ENCODE data around the gene ZNFX1.

Gene ZNFX1

DNA sequence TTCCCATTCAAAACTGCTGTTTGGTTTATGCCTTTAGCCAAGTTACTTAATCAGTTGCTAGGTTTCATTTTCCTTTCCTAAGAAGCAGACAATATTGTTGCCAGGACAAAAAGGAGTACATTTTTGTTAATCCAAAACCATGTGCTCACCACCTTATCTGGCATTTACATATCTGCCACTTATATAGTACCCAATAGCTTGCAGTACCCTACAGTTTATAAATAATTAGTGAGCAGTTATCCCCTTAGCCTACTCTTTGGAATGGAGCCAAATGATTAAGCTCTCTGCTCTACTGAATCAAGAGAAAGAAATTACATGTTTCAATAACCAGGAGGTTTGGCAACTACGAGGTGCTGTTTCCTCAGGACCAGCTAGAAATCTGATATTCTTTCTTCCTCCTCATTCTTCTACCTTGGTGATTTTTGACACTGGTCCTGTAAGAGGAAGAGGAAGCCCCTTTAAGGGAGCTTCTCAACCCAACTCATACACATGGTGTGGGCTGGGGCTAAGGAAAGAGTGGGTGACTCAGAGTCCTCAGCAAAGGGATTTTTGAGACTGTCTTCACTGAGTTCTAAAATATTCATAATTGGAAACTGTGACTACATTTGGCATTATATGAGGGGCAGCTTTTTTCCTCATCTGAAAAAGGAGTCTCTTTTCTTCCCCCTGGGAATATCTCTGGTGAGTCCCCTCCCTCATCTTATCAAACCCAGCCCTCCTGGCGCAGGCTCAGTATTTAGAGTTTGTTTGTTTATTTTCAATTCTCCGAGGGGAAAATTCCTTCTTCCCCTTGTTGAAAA is 1.5 kb downstream of the ZNFX1 start:
- H3K36me3 ChIP-seq (ENCODE audit: control insufficient read depth in 1 of 2, insufficient read depth in 2 of 2, low read length in 2 of 2) = peaks cover 32 to 35% of the 10 kb centered on the region in 2 donors

GRCh38 chr20:49275636-49276035 is 2.2 kb downstream of the ZNFX1 start:
- H3K27me3 ChIP-seq (ENCODE audit: low read depth, low read length) = no peaks in the 10 kb centered on the region
- H3K9me3 ChIP-seq (ENCODE audit: control insufficient read depth in 1 of 2, low read length in 2 of 2) = peaks cover 0 to 9% of the 10 kb centered on the region in 2 donors
- peaks cover 32 to 35% of the 10 kb centered on the region in 2 donors for H3K36me3 ChIP-seq (ENCODE audit: control insufficient read depth in 1 of 2, insufficient read depth in 2 of 2, low read length in 2 of 2)
- H3K4me1 ChIP-seq (ENCODE audit: control insufficient read depth in 1 of 2, insufficient read depth in 2 of 2, low read length in 2 of 2) = peaks cover 25 to 43% of the 10 kb centered on the region in 2 donors
- peak overlapping the region; percentile 88 for H3K27ac ChIP-seq (ENCODE audit: low read length)
- peak overlapping the region; percentile 80 to 97 for H3K4me3 ChIP-seq (ENCODE audit: low read depth in 1 of 2, low read length in 2 of 2)

More for the DNA sequence above, 1.5 kb downstream of the ZNFX1 start:
- Histone ChIP-seq H3K27me3 (ENCODE audit: low read depth, low read length) (no peaks in the 10 kb centered on the region), H3K4me3 (ENCODE audit: low read depth in 1 of 2, low read length in 2 of 2) (peak overlapping the region; percentile 80 to 97), H3K9me3 (ENCODE audit: control insufficient read depth in 1 of 2, low read length in 2 of 2) (peaks cover 0 to 16% of the 10 kb centered on the region in 2 donors), H3K4me1 (ENCODE audit: control insufficient read depth in 1 of 2, insufficient read depth in 2 of 2, low read length in 2 of 2) (peaks cover 28 to 42% of the 10 kb centered on the region in 2 donors), H3K27ac (ENCODE audit: low read length) (peak overlapping the region; percentile 88)

GRCh38 chr20:49275216-49275615 is 2.6 kb downstream of the ZNFX1 start:
- Histone ChIP-seq H3K36me3 (ENCODE audit: control insufficient read depth in 1 of 2, insufficient read depth in 2 of 2, low read length in 2 of 2) (peaks cover 32 to 35% of the 10 kb centered on the region in 2 donors), H3K27ac (ENCODE audit: low read length) (no peak overlapping the region), H3K4me1 (ENCODE audit: control insufficient read depth in 1 of 2, insufficient read depth in 2 of 2, low read length in 2 of 2) (peaks cover 21 to 43% of the 10 kb centered on the region in 2 donors), H3K4me3 (ENCODE audit: low read depth in 1 of 2, low read length in 2 of 2) (no peak overlapping the region), H3K9me3 (ENCODE audit: control insufficient read depth in 1 of 2, low read length in 2 of 2) (peaks cover 0 to 5% of the 10 kb centered on the region in 2 donors), H3K27me3 (ENCODE audit: low read depth, low read length) (no peaks in the 10 kb centered on the region)

DNA sequence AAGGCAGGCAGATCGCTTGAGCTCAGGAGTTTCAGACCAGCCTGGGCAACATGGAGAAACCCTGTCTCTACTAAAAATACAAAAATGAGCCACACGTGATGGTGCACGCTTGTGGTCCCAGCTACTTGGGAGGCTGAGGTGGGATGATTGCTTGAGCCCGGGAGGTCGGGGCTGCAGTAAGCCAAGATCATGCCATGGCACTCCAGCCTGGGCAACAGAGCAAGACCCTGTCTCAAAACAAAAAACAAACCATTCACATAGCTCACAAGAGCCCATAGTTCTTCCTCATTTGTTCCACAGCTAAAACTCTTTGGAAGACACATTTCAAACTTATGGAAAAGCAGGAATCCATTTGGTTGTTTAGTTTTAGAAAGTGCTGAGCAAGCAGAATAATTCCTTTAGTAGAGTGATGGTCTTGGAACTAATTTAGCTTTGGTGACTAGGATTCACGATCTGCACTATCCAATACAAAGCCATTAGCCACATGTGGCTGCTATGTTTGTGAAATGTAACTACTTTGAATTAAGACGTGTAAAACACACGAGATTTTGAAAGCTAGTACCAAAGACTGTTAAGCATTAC is 4.1 kb downstream of the ZNFX1 start:
- peaks cover 32 to 43% of the 10 kb centered on the region in 2 donors for H3K36me3 ChIP-seq (ENCODE audit: control insufficient read depth in 1 of 2, insufficient read depth in 2 of 2, low read length in 2 of 2)
- H3K27ac ChIP-seq (ENCODE audit: low read length) = no peak overlapping the region
- H3K4me1 ChIP-seq (ENCODE audit: control insufficient read depth in 1 of 2, insufficient read depth in 2 of 2, low read length in 2 of 2) = peaks cover 13 to 45% of the 10 kb centered on the region in 2 donors
- H3K27me3 ChIP-seq (ENCODE audit: low read depth, low read length) = no peaks in the 10 kb centered on the region
- H3K4me3 ChIP-seq (ENCODE audit: low read depth in 1 of 2, low read length in 2 of 2) = no peak overlapping the region
- no peaks in the 10 kb centered on the region for H3K9me3 ChIP-seq (ENCODE audit: control insufficient read depth in 1 of 2, low read length in 2 of 2)

GRCh38 chr20:49272654-49273053 is 5.2 kb downstream of the ZNFX1 start:
- H3K27me3 ChIP-seq (ENCODE audit: low read depth, low read length) = no peaks in the 10 kb centered on the region
- no peaks in the 10 kb centered on the region for H3K9me3 ChIP-seq (ENCODE audit: control insufficient read depth in 1 of 2, low read length in 2 of 2)
- no peak overlapping the region for H3K27ac ChIP-seq (ENCODE audit: low read length)
- H3K4me3 ChIP-seq (ENCODE audit: low read depth in 1 of 2, low read length in 2 of 2) = no peak overlapping the region
- H3K4me1 ChIP-seq (ENCODE audit: control insufficient read depth in 1 of 2, insufficient read depth in 2 of 2, low read length in 2 of 2) = peaks cover 13 to 45% of the 10 kb centered on the region in 2 donors
- peaks cover 32 to 46% of the 10 kb centered on the region in 2 donors for H3K36me3 ChIP-seq (ENCODE audit: control insufficient read depth in 1 of 2, insufficient read depth in 2 of 2, low read length in 2 of 2)

DNA sequence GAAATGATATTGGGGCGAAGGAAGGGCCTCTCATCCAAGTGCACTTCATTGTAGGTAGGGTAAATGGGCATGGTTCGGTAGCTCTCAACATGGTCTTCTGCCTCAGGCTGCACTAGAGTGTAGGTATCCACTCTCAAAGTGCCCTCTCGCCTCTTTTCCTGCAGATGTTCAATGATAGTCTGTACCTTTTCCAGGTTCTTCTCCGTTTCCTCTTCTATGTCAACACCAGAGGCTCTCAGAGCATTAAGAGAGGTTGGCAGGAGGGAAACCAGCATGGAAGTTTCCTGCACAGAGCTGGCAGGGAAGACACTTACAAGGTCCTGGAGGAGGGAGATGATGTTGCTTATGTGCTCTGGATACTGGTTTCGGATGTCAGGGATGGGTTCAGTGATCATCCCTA is 7.1 kb downstream of the ZNFX1 start:
- Histone ChIP-seq H3K27me3 (ENCODE audit: low read depth, low read length) (no peaks in the 10 kb centered on the region), H3K4me3 (ENCODE audit: low read depth in 1 of 2, low read length in 2 of 2) (peak overlapping the region in 1 of 2 donors; percentile 44), H3K36me3 (ENCODE audit: control insufficient read depth in 1 of 2, insufficient read depth in 2 of 2, low read length in 2 of 2) (peaks cover 35 to 46% of the 10 kb centered on the region in 2 donors), H3K27ac (ENCODE audit: low read length) (no peak overlapping the region), H3K9me3 (ENCODE audit: control insufficient read depth in 1 of 2, low read length in 2 of 2) (no peaks in the 10 kb centered on the region), H3K4me1 (ENCODE audit: control insufficient read depth in 1 of 2, insufficient read depth in 2 of 2, low read length in 2 of 2) (peaks cover 8 to 34% of the 10 kb centered on the region in 2 donors)

DNA sequence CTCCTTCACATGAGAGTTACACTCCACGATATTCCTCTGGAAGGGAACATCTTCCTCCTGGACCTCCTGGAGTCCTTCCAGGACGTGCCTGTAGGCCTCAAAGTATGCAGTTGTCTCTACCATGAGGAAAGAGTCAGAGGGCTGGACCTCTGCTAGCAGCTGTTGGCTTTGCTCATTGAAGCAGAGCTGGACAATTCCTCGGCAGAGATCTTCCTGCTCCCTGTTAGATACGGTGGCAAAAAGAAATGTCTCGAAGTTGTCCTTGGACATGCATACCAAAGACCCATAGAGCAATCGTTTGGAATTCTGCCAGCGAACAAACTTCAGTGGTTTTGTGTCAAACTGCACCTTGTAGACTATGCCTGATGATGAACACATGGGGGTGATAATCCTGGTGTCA is 7.7 kb downstream of the ZNFX1 start:
- Histone ChIP-seq H3K27ac (ENCODE audit: low read length) (no peak overlapping the region), H3K27me3 (ENCODE audit: low read depth, low read length) (no peaks in the 10 kb centered on the region), H3K9me3 (ENCODE audit: control insufficient read depth in 1 of 2, low read length in 2 of 2) (no peaks in the 10 kb centered on the region), H3K4me3 (ENCODE audit: low read depth in 1 of 2, low read length in 2 of 2) (peak overlapping the region; percentile 2 to 44), H3K36me3 (ENCODE audit: control insufficient read depth in 1 of 2, insufficient read depth in 2 of 2, low read length in 2 of 2) (peaks cover 40 to 48% of the 10 kb centered on the region in 2 donors), H3K4me1 (ENCODE audit: control insufficient read depth in 1 of 2, insufficient read depth in 2 of 2, low read length in 2 of 2) (peaks cover 4 to 31% of the 10 kb centered on the region in 2 donors)

GRCh38 chr20:49268600-49269365 is 9.1 kb downstream of the ZNFX1 start:
- Histone ChIP-seq H3K4me1 (ENCODE audit: control insufficient read depth in 1 of 2, insufficient read depth in 2 of 2, low read length in 2 of 2) (peaks cover 4 to 29% of the 10 kb centered on the region in 2 donors), H3K9me3 (ENCODE audit: control insufficient read depth in 1 of 2, low read length in 2 of 2) (no peaks in the 10 kb centered on the region), H3K4me3 (ENCODE audit: low read depth in 1 of 2, low read length in 2 of 2) (peak overlapping the region in 1 of 2 donors; percentile 44), H3K36me3 (ENCODE audit: control insufficient read depth in 1 of 2, insufficient read depth in 2 of 2, low read length in 2 of 2) (peaks cover 48 to 61% of the 10 kb centered on the region in 2 donors), H3K27ac (ENCODE audit: low read length) (no peak overlapping the region), H3K27me3 (ENCODE audit: low read depth, low read length) (no peaks in the 10 kb centered on the region)

- peak overlapping the region in 1 of 2 donors; percentile 35 for H3K4me3 ChIP-seq (ENCODE audit: low read depth in 1 of 2, low read length in 2 of 2)
- peaks cover 4 to 29% of the 10 kb centered on the region in 2 donors for H3K4me1 ChIP-seq (ENCODE audit: control insufficient read depth in 1 of 2, insufficient read depth in 2 of 2, low read length in 2 of 2)
- H3K9me3 ChIP-seq (ENCODE audit: control insufficient read depth in 1 of 2, low read length in 2 of 2) = no peaks in the 10 kb centered on the region
- no peaks in the 10 kb centered on the region for H3K27me3 ChIP-seq (ENCODE audit: low read depth, low read length)
- H3K36me3 ChIP-seq (ENCODE audit: control insufficient read depth in 1 of 2, insufficient read depth in 2 of 2, low read length in 2 of 2) = peaks cover 56 to 66% of the 10 kb centered on the region in 2 donors
- no peak overlapping the region for H3K27ac ChIP-seq (ENCODE audit: low read length)
Measured at GRCh38 chr20:49267327-49267726, 10.5 kb downstream of the ZNFX1 start.

GRCh38 chr20:49262444-49262843 is 15.4 kb downstream of the ZNFX1 start:
- no peaks in the 10 kb centered on the region for H3K27me3 ChIP-seq (ENCODE audit: low read depth, low read length)
- H3K27ac ChIP-seq (ENCODE audit: low read length) = no peak overlapping the region
- peaks cover 50 to 63% of the 10 kb centered on the region in 2 donors for H3K36me3 ChIP-seq (ENCODE audit: control insufficient read depth in 1 of 2, insufficient read depth in 2 of 2, low read length in 2 of 2)
- H3K9me3 ChIP-seq (ENCODE audit: control insufficient read depth in 1 of 2, low read length in 2 of 2) = no peaks in the 10 kb centered on the region
- peaks cover 2 to 4% of the 10 kb centered on the region in 2 donors for H3K4me1 ChIP-seq (ENCODE audit: control insufficient read depth in 1 of 2, insufficient read depth in 2 of 2, low read length in 2 of 2)
- H3K4me3 ChIP-seq (ENCODE audit: low read depth in 1 of 2, low read length in 2 of 2) = no peak overlapping the region

DNA sequence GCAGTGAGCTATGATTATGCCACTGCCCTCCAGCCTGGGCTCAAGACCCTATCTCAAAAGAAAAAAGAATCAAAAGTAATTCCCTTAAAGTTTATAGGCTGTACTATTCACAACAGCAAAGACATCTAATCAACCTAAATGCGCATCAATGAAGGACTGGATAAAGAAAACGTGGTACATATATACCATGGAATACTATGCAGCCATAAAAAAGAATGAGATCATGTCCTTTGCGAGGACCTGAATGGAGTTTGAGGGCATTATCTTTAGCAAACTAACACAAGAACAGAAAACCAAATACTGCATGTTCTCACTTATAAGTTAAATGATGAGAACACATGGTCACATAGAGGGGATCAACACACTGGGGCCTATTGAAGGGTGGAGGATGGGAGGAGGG is 16.7 kb downstream of the ZNFX1 start:
- no peaks in the 10 kb centered on the region for H3K9me3 ChIP-seq (ENCODE audit: control insufficient read depth in 1 of 2, low read length in 2 of 2)
- H3K27me3 ChIP-seq (ENCODE audit: low read depth, low read length) = no peaks in the 10 kb centered on the region
- H3K4me3 ChIP-seq (ENCODE audit: low read depth in 1 of 2, low read length in 2 of 2) = no peak overlapping the region
- peaks cover 63 to 76% of the 10 kb centered on the region in 2 donors for H3K36me3 ChIP-seq (ENCODE audit: control insufficient read depth in 1 of 2, insufficient read depth in 2 of 2, low read length in 2 of 2)
- H3K4me1 ChIP-seq (ENCODE audit: control insufficient read depth in 1 of 2, insufficient read depth in 2 of 2, low read length in 2 of 2) = peaks cover 2 to 4% of the 10 kb centered on the region in 2 donors
- H3K27ac ChIP-seq (ENCODE audit: low read length) = no peak overlapping the region
